ENCODE results near the gene RAB4A.
"Not testable (repeated sequence)": the region's sequence is repeated elsewhere in the genome, so short reads cannot be mapped to it uniquely, and the experiment has no call there.

Gene RAB4A

DNA sequence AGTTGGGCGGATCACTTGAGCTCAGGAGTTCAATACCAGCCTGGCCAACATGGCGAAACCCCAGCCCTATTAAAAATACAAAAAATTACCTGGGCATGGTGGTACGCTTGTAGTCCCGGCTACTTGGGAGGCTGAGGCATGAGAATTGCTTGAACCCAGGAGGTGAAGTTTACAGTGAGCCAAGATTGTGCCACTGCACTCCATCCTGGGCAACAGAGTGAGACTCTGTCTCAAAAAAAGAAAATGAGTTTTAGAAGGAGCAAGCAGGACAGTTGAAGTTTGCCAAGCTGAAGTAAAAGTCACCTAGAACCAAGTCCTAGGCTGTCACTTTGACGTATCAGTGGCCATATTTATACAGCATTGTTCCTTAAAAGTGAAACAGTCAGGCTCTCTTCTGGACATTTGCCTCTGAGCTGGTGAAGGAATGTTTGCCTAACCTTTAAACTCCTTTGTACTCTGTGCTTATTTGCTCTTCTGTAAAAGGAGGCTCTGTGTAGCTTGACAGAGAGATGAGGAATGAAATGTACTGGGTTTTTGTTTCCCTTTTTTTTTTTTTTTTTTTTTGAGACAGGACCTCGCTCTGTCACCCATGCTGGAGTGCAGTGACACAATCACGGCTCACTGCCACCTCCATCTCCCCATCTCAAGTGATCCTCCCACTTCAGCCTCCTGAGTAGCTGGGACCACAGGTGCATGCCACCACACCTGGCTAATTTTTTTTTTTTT lies 2.8 kb downstream of the RAB4A start:
- no peak for DNase-seq

DNA sequence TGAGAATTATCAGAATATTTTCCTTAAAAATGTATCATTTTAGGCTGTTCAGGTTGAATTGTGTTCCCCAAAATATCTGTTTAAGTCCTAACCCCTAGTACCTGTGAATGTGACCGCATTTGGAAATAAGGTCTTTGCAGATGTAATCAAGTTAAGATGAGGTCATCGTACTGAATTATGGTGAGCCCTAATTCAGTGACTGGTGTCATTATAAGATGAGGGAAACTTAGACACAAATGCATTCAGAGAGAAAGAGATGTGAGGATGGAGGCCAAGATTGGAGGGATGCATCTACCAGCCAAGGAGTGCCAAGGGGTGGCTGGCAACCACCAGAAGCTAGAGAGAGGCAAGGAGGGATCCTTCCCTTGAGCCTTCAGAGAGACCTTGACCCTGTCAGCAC lies 4.1 kb downstream of the RAB4A start:
- no peak for DNase-seq

DNA sequence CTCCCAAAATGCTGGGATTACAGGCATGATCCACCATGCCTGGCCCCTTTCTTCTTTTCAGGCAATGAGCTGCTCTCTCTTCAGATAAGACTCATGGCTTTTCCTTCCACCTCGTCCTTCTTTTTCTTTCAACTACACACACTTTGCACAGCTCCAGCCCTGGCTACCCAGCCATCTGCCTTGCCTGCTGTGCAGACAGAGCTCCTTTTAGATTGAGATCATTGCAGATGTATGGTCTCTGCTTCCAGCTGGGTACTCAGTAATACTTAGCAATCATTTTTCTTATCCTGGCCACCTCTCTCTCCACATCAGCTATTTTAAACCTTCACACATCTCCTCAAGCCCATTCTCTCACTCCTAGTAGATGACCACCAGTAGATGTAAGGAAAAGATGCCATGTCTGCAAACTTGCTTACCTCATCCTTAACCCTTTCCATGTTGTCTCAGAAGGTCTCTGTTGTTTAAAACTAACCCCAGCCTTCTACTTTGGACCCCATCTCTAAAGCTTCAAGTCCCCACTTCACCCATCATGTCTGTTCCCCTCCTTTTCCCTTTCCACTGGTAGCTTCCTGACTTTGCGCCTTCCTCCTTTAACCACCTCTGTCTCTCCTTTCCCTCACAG lies 7.3 kb downstream of the RAB4A start:
- no peak for DNase-seq

DNA sequence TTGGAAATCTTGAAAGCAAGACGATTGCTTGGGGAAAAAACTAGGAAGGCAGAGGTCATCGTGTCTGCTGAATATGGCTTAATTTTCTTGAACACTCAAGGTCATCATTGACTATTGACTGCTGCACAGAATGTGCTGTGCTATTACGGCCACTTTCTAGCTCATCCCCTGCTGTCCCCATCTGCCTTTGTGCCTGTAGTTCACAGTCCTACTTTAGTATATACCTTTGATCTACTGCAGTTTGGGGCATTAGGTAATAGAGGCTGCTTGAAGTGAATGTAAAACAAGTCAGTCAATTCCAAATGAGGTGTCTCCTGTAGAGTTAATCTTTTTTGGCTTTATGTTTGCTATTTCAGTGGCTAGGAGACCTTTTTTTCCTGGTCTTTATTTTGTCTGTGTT lies 8.3 kb downstream of the RAB4A start:
- no peak for DNase-seq

DNA sequence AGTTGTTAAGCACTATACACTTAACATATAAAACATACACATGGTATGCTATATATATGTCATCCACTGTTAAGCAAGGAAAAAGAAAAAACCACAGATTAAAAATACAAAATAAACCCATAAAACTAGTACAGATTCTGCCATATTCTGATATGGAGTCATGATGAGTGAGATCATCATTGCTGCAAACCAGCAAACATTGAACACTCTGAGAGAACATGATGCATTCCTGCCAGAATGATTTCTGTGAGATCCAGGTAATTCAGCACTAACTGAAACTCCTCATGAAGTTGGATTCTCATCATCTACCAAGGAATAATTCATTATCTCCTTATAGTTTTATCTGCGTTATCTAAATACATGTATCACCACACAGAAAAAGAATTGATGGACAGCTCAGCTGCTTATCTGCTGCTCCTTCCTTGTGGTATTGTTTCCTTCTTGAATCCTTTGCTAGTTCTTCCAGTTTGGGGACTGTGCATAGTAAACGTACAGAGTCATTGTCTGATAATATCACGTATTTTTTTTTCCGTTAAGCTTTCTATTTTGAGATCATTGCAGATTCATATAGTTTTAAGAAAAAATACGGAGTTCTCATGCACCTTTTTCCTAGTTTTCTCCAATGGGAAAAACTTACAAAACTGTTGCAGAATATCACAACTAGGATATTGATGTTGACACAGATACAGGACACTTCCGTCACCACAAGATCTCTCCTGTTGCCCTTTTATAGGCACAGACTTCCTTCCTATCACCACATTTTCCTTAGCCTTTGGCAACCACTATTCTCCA lies 9.3 kb downstream of the RAB4A start:
- no peak for DNase-seq

DNA sequence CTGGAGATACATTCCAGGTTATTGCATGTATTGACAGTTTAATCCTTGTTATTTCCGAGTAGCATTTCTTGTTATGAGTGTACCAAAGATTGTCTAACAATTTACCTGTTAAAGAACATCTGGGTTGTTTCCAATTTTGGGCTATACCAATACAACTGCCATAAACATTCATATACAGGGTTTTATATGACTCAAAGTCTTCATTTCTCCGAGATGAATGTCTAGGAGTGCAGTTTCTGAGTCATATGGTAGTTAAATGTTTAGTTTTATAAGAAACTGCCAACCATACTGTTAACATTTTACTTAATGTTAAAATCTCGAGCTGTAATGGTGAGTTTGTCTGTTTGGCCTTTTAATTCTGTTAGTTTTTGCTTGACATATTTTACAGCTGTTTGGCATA lies 10.0 kb downstream of the RAB4A start:
- DNase-seq = no peak

DNA sequence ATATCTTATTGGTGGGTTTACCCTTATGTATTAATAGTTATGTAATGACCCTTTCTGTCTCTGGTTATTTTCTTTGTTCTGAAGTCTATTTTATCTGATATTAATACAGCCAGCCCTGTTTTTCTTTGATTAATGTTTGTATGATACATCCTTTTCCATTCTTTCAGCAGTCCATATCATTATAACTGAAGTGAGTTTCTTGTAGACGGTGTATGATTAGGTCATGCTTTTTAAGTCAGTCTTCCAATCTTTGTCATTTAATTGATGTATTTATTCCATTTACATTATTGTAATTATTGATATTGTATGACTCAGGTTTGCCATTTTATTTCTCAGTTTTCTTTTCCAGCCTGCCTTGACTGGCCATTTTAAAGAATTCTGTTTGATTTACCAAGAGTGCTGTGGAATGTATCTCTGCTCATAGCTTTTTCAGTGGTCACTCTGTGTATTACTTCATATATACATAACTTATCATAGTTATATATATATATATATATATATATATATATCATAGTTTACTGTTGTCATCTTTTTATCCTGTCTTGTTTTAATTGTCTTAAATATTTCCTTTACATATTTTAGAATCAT lies 10.5 kb downstream of the RAB4A start:
- no peak for DNase-seq

DNA sequence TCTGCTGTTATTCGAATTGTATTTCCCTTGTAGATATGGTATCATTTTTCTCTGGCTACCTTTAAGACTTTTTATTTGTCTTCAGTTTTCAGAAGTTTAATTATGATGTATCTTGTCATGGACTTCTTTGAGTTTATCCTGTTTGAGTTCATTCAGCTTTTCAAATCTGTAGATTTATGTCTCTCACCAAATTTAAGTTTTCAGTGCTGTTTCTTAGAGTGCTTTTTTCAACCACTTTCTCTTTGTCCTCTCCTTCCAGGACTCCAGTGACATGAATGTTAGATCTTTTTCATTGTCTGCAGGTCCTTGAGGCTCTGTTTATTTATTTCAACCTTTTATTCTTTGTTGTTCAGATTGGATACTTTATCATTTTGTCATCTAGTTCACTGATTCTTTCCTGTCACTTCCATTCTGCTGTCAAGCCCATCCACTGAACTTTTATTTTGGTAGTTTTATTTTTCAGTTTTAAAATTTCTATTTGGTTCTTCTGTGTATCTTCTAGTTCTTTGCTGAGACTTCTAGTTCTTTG lies 11.4 kb downstream of the RAB4A start:
- DNase-seq = no peak

DNA sequence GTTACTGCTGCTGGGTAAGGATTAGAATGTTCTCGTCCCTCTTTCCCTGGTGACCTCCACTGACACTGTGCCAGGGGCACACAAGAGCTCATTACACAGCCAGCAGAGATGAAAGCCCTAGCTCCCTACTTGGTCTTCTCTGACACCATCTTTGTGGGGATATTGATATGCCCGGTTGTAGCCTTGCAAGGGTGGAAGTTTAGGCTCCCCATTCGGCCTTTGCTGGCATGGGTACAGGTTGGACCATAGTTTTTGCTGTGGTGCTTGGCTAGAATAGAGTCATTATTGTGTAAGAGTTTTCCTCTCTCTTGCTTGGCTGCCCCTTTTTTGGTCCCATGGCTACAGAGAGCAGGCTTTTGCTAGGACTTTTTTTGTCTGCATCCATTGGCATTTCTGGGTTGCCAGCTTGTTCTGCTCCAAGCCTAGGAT lies 12.3 kb downstream of the RAB4A start:
- DNase-seq = no peak

DNA sequence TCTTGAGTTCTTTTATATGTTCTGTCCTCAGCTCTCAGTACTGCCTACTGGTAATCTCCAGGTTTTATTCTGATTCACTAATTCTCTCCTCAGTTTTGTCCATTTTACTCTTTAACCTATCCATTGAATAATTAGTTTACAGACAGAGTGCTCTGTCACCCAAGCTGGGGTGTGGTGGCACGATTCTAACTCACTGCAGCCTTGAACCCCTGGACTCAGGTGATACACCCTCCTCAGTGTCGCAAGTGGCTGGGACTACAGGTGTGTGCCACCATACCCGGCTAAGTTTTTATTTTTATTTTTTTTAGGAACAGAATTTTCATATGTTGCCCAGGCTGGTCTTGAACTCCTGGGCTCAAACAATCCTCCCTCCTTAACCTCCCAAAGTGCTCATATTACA lies 14.0 kb downstream of the RAB4A start:
- DNase-seq = no peak

DNA sequence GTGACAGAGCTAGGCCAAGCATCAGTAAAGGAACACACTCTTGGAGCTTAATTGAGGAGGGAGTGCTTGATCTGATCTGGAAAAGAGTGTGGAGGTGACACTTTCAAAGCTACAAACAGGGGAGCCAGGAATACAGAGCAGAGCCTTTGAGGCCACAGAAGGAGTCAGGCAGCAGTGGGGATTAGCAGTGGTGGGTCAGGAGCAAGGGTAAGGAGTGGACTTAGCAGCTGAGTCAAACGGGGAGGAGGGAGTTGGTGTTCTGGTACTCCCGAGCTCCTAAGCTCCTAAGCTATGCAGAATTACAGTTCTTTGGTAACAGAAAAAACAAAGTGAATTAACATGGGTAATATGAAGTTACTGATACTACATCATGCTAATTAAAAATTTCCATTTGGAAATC lies 14.5 kb downstream of the RAB4A start:
- no peak for DNase-seq

DNA sequence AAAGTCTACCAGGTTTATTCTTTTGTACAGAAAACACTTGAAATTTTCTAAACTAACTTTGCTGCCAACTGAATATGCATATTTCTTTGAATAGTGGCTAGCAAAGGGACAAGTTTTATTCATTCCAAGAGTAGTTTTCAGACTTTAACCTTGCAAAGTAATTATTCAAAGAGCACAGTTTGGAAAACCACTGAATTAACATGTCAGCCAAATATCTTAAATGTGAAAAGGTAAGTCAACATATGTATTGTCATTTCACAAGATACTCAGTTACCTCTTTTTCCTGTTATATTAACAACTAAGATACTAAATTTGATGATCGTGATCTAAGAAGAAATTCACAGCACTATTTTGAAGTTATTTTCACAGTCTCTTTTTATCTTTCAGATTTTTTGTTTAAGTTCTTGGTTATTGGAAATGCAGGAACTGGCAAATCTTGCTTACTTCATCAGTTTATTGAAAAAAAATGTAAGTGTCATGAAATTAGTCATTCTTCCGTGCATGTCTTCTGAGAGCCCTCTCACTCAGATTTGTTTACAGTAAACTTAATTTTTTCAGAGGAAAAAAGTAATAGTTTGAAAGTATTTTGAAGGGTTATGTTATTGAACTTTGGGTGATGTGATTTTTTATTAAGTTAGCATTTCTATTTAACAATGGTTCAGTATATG lies 15.3 kb downstream of the RAB4A start:
- DNase-seq = no peak

DNA sequence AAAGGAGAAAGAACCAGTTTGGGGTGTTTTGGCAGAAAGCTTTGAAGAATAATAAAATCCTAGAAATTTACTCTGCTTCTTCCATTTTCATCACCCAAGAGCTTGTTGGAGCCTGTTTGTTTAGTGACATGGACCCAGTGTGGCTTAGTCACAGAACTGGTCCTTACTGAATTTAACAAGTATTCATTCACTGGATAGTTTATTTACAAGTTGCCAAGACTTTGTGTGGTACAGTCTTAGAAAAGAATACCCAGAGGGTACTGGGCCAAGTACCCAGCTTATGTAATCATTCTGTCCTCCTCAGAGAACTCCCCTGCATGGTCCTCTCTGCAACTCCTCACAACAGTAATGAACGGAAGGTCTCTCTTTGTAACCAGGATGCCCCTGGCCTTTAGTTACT lies 16.4 kb downstream of the RAB4A start:
- no peak for DNase-seq

DNA sequence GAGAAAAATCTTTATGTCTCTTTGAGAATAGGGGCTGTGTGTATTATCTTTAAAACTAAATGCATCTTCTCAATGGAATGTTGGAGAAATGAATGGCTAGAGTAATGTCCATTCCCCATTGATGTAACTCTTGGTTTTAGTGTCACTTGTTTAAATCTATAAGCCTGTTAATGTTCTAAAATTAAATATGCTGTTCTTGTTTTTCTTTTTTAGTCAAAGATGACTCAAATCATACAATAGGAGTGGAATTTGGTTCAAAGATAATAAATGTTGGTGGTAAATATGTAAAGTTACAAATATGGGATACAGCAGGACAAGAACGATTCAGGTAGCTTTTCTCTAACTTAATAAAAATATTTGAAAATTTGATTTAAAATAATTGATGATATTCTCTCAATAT lies 17.6 kb downstream of the RAB4A start:
- no peak for DNase-seq

DNA sequence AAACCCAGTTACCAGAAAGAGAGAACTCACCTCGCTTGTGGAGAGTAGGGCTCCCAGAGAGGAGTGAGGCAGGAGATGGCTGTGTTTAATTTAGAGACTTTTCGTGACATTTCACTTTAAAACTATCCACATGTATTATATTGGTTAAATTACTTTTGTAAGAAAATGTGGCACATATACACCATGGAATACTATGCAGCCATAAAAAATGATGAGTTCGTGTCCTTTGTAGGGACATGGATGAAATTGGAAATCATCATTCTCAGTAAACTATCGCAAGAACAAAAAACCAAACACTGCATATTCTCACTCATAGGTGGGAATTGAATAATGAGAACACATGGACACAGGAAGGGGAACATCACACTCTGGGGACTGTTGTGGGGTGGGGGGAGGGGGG lies 20.8 kb downstream of the RAB4A start:
- DNase-seq = not testable (repeated sequence)

DNA sequence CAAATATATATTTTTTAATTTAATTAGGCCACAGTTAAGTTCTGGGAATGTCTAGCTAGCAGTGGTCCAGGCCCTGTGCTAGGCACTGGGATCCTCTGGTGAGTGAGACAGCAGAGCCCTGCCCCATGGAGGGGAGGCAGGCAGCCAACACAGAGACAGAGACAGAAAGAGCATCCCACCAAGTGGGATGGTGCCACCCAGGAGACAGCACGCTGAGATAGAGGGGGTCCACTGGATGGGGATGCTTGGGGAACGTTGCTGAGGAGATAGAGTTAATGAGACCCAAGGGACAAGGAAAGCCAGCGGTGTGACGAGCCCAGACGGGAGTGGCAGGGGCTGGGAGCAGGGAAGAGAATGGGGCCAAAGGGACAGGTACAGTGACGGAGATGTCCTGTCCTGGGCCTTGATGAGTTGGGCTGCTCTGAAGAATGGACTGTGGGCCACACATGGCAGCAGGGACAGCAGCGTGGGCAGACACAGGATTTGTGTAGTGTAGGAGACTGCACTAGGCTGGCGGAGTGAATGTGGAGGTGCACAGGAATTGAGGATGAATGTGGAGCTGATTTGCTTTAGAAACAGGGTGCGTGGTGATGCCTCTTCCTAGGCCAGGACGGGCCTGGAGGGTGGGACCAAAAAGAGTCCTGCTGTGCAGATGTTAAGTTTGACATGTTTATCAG lies 22.8 kb downstream of the RAB4A start:
- no peak for DNase-seq

DNA sequence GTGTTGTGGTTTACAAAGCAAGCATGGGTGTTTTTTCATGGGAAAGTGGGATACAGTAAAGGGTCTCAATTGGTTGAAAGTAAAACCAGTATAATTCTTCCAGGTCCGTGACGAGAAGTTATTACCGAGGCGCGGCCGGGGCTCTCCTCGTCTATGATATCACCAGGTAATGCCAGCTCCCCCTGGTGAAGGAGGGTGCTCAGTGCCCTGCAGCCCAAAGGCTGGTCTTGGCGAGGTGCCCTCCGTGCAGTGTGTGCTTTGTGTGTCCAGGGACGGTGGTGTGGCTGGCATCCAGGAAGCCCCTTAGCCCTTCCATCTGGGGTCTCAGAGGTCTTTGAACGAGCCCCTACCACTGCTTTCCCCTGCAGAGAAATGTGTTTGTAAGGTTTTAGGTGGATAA lies 24.8 kb downstream of the RAB4A start:
- no peak for DNase-seq

DNA sequence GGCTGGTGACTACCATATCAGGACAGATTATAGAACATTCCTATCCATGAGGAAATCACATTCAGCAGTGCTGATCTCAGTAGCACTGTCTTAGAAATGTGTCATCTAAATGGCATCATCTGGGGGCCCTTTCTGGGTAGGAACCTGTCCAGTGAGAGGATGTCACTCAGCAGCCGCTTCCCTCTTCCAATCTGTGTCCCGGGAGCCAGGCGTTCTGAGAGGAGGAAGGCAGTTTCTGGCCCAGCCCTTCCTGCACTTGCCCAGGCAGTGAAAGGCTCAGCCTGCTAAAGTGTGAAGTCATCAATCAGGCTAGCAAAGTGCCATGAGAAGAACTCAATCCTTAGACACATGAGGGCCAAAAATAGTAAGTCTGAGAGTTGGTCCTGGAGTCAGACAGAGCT lies 25.6 kb downstream of the RAB4A start:
- DNase-seq = no peak

DNA sequence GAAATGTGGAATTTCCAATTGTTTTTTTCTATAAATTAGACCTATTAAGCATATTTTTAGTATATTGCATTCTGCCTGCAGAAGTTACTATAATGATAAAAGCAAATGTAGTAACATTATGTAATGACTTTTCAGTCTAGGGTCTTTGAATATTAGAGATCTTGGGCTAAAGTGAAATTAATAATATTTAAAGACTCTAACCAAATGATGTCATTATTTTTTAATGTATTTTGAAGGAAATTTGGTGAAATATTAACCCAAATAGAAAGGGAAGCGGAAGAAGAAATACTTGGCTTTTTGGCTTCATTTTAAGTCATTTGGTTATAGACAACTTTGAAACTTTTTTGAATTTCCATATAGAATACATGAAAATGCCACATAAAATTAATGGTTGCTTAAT lies 26.8 kb downstream of the RAB4A start:
- DNase-seq = no peak

DNA sequence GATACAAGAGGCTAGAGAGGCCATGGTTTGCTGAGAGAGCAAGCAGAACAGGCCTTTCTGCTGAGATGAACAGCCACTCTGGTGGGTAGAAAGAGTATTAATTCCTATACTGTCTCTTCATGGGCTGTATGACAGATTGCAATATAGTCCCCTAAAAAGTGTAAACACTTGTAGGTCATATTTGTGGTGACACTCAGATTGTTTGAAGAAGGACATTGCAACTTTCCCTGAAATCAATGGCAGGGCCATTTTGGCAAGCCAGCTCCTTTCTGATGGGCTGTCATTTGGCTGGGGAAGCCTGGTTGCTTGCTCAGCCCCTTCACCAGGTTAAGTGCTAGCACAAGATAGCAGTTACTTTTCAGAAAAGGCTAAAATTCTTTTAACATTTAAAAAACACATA lies 27.5 kb downstream of the RAB4A start:
- no peak for DNase-seq

DNA sequence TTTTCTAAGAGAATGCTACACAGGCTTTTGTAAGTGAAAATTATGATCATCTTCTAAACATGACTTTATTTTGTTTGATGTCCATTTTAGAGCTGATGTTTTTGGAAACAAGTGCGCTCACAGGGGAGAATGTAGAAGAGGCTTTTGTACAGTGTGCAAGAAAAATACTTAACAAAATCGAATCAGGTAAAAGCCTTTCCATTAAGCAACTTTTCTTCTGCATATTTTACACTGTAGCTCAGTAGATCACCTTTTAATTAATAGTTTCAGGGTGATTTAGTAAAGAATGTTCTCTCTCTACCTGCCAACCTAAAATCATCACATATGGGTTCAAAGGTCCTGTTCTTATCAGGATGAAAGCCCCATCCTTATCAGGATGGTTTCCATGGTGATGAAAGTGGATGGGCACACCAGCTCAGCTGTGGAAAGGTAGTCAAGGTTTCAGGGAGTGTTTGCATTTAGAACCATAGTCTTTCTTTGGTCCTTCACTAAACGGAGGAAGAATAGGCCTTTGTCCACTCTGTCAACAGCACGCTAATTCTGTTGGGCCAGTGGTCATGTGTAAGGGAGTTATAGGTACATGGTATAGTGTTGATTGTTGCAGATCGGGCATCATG lies 28.1 kb downstream of the RAB4A start:
- DNase-seq = no peak

Data from activated naive CD4-positive, alpha-beta T cell treated with anti-CD3 and anti-CD28 coated beads, Interleukin-2, amount 50 U/mL, for 16 hours (primary cell).